ENCODE results near the gene ADGRL3.

- no peak for TF ChIP-seq CTCF (conservative IDR thresholded peaks at IDR 0.05)
- TF ChIP-seq ZFX (IDR thresholded peaks at IDR 0.05), result no peak
Measured at GRCh38 chr4:61805979-61806378, 605.9 kb downstream of the ADGRL3 start.
